Fibroblast of the conjunctiva (primary cell): ENCODE results near the gene MLC1.

Source experiments
- DNase-seq: peaks from one replicate; pipeline ENCODE4 v3.0.0-alpha.2; 2010; ENCODE audit warnings: low read depth

Gene MLC1

DNA sequence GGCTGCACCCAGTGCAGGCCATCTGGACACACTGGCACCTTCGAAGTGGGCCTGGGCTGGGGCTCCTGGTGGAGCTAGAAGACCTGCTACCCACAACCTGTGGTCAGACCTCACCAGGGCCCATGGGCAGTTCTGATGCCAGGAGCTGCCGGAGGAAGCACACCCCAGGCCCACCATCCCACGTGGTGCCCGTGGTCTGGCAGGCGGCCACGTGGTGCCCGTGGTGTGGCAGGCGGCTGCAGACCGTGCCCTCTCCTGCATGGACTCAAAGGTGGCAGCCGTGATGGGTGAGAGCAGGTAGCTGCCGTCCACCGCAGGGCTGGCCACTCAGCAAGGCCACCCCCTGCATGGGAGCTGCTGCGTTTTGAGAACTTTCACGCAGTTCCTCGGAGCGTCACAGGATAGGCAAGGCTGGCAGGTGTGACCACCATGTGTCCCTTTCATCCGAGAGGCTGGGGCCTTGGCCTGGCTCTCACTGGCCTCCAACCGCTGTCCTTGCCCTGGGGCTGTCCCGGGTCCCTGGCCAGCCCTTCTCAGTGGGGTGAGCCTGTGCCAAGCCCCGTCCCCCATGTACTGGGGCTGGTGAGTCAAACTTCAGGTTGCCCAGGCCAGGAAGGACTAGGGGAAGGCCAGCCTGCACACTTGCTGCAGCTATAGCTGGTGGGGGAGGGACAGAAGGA is 68.8 kb downstream of the MLC1 start:
- DNase-seq, result no peak

DNA sequence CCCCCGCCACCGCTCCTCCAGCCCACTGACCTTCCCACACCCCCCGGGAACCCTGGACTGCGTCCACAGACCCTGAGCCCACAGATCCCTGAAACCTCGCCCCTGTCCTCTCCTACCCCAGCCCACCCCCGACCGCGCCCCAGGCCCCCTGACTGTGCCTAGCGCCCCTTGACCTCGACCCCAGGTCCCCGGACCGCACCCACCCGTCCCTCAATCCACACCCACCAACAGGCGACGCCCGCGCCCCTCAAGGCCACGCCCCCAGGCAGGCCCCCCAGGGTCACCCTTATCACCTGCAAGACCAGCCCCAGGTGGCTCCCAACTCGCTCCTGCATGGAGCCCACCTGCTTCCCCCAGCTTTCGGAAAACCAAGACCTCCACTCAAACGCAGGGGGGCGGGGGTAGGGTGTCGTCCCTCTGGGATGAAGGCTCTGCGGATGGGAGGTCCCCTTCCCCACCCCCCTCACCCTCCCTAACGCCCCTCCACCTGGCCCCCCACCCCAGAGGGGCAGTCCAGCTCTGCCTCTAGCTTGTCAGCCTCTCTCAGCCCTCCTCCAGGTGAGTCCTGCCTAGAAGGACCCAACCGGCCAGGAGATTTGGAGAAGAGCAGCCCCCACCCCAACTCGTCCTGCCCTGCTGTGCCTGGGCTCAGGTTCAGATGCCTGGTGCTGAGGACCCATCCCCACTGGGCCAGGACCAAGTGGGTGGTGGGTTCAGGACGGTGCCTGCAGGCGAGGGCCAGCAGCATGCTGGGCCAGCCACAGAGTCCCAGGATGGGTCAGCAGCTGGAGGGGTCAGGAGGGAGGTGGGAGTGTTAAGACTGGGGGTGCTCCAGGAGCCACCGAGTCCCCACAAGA is 69.5 kb downstream of the MLC1 start:
- no peak for DNase-seq

GRCh38 chr22:50014655-50015401 is 70.4 kb downstream of the MLC1 start:
- DNase-seq, result no peak

- DNase-seq, result no peak
These were observed 71.1 kb downstream of the MLC1 start for GRCh38 chr22:50014053-50014501.

DNA sequence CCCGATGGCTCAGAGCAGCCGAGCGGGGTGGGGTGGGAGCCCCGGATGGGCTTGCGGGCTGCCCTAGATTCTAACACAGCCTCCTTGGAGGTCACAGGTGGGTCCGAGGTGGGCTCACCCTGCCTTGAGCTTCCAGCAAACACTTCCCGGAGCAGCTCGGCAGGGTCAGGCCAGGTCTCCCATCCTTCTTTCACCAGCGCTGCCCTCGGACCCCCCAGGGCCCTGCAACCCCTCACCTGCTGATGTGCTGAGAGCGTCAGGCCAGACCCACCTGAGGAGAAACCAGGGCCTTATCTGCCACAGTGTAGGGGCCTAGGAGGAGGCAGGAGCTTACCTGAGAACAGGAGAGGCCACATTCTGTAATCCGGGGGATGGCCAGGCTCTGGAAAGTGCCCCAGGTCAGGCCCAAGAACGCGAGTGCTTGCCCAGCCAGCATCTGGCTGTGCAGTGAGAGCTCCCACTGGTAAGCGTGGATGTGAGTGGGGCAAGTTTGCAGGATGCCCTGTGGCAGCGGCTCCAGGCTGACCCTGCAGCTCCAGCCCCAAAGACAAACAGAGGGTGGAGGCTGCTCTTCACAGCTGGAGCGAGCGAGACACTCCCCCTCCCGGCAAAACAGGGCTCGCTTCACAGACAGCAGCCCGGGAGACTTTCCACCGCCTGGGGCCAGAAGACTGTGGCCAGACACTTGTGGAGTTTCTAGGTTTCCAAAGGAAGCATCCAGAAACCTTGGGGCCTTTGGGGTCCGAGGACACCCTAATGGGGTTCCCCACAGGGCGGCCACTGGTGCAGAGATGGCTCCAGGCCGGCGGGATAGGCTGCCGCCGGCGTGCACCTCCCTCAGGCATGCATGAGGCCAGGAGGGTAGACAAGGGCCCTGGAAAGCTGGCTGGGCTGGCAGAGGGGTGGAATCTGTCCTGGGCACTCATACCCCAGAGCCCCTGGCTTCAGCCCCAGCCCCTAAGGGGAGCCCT is 72.7 kb downstream of the MLC1 start, which contains the start of gene IL17REL:
Gene IL17REL (minus strand): TSS at position 555 of the 971 bp plus-strand sequence. CDS start 119 bp downstream, at position 436.
- no peak for DNase-seq

- no peak for DNase-seq
These were observed 73.6 kb downstream of the MLC1 start for GRCh38 chr22:50011447-50012210.

DNA sequence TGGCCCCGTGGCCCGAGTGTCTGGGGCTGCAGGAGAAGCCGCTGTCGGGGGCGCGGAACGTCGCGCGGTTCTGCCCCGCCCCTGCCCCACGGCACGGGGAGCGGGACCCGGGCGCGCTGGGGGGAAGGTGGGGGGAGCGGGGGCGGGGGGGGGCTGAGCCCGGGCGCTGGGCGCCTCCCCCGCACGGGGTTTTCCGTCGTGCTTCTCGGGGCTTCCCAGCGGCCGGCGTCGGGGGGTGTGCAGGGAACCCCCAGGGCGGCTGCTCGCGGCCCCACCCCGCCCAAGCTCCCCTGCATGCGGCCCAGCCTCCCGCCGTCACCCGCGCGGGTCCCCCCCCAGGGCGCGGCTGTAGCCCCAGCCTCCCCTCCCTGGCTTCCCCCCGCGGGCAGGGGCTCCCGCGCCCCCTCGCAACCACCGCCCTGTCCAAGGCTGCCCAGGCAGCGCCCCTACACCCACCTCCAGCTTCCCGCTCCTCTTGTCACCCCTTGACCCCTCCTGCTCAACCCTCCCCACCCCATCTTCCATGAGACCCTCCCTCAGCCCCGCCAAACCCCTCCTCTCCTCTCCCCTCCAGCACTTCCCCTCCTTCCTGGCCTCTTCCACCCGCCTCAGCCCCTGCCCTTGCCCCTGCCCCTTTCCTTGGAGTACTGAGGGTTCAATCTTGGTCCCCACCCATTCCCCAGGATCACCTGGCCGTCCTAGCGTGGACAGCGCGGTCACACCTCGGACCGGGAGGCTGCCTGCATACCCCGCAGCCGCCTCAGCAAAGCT is 74.4 kb downstream of the MLC1 start:
- DNase-seq, result no peak

GRCh38 chr22:50009765-50010675 is 75.2 kb downstream of the MLC1 start:
- no peak for DNase-seq
